Activated CD8-positive, alpha-beta memory T cell treated with anti-CD3 and anti-CD28 coated beads for 48 hours (primary cell): ENCODE data around the gene TTLL5.
"Not testable (repeated sequence)": the region's sequence is repeated elsewhere in the genome, so short reads cannot be mapped to it uniquely, and the experiment has no call there.

ENCODE experiments used
- DNase-seq, 3 experiments: peaks; one replicate each; pipeline ENCODE4 v3.0.0-alpha.2; 2020; ENCODE audit warnings: low read depth in 2 of 3, low spot score in 2 of 3

TTLL5 gene

GRCh38 chr14:75906680-75907280, 245.7 kb downstream of the TTLL5 start:
- peak in 2 of 3 experiments; percentile 23 to 56 for DNase-seq

- DNase-seq = no peak
Measured at GRCh38 chr14:75907756-75908359, 246.8 kb downstream of the TTLL5 start.

DNA sequence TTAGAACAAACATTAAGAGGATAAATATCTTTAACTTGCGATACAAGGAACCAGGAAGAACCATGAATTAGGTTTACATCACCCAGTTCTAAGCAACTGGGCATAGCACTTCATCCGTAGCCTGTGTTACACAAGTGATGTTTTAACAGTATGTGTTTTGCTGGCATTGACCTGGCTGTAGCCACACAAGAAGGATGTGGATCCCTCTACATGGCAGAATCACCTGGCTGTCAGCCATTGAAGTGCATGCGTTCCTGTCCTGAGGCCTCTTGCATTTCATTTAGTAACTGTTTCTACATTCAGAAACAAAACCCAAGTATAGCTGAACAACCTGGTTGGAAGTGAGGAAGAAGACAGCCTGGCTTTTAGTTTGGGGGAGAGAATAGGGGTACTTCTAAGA, 248.6 kb downstream of the TTLL5 start:
- DNase-seq = no peak

DNA sequence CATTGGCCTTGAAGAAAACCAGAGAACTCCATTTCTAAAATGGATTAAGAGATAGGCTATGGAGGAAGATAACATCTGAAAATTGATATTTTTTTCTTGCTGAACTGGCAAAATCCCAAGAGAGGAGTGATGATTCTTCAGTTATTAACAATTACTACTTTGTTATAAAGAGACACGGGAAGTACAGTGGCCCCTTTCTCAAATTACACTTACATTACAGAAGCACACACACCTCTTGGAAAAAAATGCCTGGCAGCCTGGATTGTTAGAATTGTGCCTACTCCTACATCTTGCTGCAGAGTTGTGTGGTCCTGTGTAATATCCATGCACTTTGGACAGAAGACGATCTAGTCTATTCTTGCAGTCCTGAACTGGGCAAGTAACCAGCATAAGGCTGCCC, 249.0 kb downstream of the TTLL5 start:
- DNase-seq = no peak

GRCh38 chr14:75911883-75912282, 250.8 kb downstream of the TTLL5 start:
- no peak for DNase-seq

DNA sequence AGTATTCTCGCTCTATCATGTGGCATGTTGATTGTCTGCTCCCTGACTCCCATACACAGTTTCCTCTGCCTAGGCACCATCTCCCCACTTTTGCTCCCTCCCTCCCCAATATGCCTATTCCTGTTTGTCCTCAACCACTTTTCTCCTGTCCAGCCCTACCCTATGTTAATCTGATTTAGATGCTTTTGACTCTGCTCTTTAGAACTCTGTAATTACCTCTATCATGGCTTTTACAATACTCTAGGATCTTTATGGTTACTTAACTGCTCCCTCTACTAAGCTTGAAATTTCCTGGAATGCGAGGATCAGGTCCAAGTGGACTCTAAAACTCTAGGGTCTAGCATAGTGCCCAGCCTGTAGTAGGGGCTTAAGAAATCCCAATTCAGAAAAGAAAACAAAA, 252.1 kb downstream of the TTLL5 start:
- no peak for DNase-seq

DNA sequence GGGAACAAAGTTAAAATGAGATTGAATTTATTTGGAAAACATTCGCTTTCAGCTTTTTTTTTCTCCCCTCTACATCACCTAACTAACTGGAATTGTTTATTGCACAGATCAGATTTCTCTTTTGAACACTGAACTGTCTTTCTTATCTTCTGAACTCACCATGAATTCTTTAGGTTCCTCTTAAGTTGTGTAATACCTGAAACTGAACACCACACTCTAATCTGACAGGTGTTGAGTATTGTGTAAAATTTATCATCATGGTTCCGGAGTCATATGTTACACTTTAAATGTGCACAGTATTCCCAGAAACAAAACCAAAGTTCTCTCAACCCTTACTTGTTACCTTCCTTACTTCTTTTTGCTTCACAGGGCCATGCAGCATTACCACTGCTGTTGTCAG, 254.0 kb downstream of the TTLL5 start:
- no peak for DNase-seq

DNA sequence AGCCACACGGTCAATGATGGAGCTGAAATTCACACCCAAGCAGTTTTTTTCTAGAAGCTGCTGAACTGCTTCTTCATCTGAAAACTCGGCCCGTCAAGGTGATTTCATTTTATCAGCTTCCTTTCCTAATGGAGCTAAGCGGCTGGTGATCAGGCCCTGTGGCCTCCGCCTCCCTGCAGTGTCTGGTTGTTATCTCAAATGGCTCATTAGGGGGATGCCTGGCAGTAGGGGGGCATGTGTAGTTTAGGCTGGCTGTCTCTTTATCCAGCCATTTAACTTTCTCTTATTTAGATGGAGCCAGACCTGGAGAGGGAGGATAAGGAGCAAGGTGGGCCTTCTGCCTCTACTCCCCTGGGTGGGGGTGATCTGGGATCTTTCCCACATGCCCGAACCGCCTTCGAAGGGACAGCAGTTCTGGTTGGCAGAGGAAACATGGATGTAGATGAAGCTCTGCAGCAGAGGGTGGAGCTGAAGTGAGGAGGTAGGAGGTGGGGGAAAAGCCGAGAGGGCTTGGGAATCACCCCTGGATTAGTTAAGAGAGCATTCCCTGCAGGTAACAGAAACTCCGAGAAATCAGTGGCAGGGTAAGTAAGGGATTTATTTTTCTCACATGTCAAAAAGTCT, 256.4 kb downstream of the TTLL5 start:
- no peak for DNase-seq

- no peak for DNase-seq
Measured at GRCh38 chr14:75917946-75918335, 256.9 kb downstream of the TTLL5 start.

DNA sequence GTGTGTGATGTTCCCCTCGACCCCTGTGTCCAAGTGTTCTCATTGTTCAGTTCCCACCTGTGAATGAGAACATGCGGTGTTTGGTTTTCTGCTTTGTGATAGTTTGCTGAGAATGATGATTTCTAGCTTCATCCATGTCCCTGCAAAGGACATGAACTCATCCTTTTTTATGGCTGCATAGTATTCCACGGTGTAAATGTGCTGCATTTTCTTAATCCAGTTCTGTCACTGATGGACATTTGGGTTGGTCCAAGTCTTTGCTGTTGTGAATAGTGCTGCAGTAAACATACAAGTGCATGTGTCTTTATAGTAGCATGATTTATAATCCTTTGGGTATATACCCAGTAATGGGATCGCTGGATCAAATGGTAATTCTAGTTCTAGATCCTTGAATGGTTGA, 259.4 kb downstream of the TTLL5 start:
- DNase-seq = not testable (repeated sequence)

GRCh38 chr14:75925141-75925840, 264.2 kb downstream of the TTLL5 start:
- not testable (repeated sequence) for DNase-seq

DNA sequence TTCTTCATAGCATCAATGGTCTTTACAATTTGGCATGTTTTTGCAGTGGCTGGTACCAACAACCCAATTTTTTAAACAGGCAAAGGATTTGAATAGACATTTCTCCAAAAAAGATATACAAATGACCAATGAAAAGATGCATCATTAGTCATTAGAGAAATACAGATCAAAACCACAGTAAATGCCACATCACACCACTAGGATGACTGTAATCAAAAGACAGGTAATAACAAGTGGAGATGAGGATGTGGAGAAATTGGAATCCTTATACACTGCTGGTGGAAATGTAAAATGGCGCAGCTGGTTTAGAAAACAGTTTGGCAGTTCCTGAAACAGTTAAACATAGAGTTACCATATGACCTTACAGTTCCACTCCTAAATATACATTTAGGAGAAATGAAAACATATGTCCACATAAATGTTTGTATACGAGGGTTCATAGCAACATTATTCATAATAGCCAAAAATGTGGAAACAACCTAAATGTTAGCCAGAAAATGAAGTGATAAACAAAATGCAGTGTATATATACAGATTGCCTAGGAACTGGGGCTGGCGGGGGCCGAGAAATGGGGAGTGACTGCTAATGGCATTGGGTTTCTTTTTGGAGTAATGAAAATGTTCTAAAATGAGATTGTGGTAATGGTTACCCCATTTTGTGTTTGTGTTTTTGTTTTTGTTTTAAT, 265.5 kb downstream of the TTLL5 start:
- DNase-seq = no peak

GRCh38 chr14:75927564-75928087, 266.6 kb downstream of the TTLL5 start:
- DNase-seq = no peak

GRCh38 chr14:75928690-75929181, 267.7 kb downstream of the TTLL5 start:
- DNase-seq = no peak

- DNase-seq = no peak
Measured at GRCh38 chr14:75933712-75934296, 272.8 kb downstream of the TTLL5 start.

- DNase-seq = no peak
Measured at GRCh38 chr14:75934998-75935628, 274.1 kb downstream of the TTLL5 start.

DNA sequence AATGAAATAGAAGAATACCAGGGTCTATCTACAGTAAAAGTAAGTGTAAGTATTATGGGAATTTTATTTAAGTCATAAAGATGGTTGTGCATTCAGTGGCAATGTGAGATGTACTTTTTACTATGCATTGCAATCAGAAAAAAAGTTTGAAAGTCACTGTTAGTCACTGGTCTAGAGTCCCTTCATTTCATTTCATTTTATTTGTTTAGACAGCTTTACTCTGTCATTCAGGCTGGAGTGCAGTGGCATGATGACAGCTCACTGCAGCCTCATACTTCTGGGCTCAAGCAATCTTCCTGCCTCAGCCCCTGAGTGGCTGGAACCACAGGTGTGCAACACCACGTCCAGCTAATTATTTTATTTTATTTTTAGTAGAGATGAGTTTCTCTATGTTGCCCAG, 278.2 kb downstream of the TTLL5 start:
- no peak for DNase-seq

GRCh38 chr14:75941030-75941429, 280.0 kb downstream of the TTLL5 start:
- DNase-seq = no peak

DNA sequence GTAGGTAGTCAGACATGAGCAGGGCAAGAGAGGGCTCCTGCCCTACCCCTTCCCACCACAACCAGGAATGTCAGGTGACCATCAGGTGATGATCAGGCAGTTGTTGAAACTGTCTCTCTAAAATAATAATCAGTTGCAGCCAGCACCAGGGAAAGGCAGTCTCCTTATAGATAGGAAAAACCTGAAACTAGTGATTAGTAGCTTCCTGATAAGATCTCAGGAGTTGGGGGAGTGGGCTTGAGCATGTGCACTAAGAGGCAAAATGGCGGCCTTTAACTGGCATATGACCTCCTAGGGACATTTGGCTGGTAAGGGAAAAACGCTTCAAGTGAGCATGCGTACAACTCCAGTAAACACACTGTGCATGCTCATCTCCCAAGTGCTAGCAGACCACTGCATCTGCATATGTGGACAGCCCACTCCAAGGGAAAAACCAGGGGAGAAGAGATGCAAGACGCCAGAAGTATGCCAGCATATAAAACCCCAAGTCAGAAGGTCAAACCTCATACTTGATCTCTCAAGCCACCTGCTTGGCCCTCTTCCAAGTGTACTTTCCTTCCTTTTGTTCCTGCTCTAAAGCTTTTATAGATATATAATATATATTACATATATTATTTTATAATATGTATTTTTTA, 283.7 kb downstream of the TTLL5 start:
- DNase-seq = no peak

- DNase-seq = no peak
Measured at GRCh38 chr14:75946785-75947184, 285.7 kb downstream of the TTLL5 start.
